Astrocyte (in vitro differentiated cells and primary cell): Measurements from ENCODE around the gene AP3S2. TPM values are rescaled to one million over a fixed set of nuclear protein-coding genes. Genes with fewer than 3 reads are reported as not detected.

ENCODE experiments used
- DNase-seq: peaks from one replicate; pipeline ENCODE4 v3.0.0-alpha.2; 2010; ENCODE audit warnings: low read depth
- FAIRE-seq: peaks from 2 replicates; lab custom pipeline; 2011; peaks lifted over from hg19 to GRCh38; lab: Jason Lieb, UNC
- H2AFZ ChIP-seq: 2 replicates; pipeline ENCODE4 v1.6.0; 2012; ENCODE audit warnings: low read depth, low read length, inconsistent platforms
- H3K27ac ChIP-seq: 2 replicates; pipeline ENCODE4 v1.5.1; 2011; ENCODE audit warnings: low read depth, low read length, inconsistent platforms
- H3K27me3 ChIP-seq: 2 replicates; pipeline ENCODE4 v1.6.0; 2011; ENCODE audit warnings: low read length, inconsistent platforms; ENCODE audit not compliant: insufficient read depth
- H3K36me3 ChIP-seq: 2 replicates; pipeline ENCODE4 v1.5.1; 2011; ENCODE audit warnings: low read length, inconsistent platforms; ENCODE audit not compliant: insufficient read depth
- H3K4me1 ChIP-seq: 2 replicates; pipeline ENCODE4 v1.5.1; 2011; ENCODE audit warnings: low read length, inconsistent platforms; ENCODE audit not compliant: insufficient read depth
- H3K4me2 ChIP-seq: 2 replicates; pipeline ENCODE4 v1.6.0; 2012; ENCODE audit warnings: low read length, inconsistent platforms
- H3K4me3 ChIP-seq: 2 replicates; pipeline ENCODE4 v1.5.1; 2011; ENCODE audit warnings: low read depth, mild to moderate bottlenecking, low read length, inconsistent platforms; ENCODE audit not compliant: insufficient read depth
- H3K79me2 ChIP-seq: 2 replicates; pipeline ENCODE4 v1.6.0; 2012; ENCODE audit warnings: mild to moderate bottlenecking, low read length, inconsistent platforms; ENCODE audit not compliant: insufficient read depth
- H3K9ac ChIP-seq: 2 replicates; pipeline ENCODE4 v1.6.0; 2012; ENCODE audit warnings: mild to moderate bottlenecking, low read length, inconsistent platforms
- H3K9me3 ChIP-seq: 2 replicates; pipeline ENCODE4 v1.5.1; 2012; ENCODE audit warnings: low read depth, mild to moderate bottlenecking, low read length, inconsistent platforms; ENCODE audit not compliant: insufficient read depth
- H4K20me1 ChIP-seq: 2 replicates; pipeline ENCODE4 v1.6.0; 2012; ENCODE audit warnings: low read length, inconsistent platforms; ENCODE audit not compliant: insufficient read depth
- H3K27ac Mint-ChIP-seq: one replicate; pipeline ENCODE4 v1.8.0; 2021; ENCODE audit warnings: mild to moderate bottlenecking, mixed read lengths; ENCODE audit not compliant: unreplicated experiment
- H3K27me3 Mint-ChIP-seq: one replicate; pipeline ENCODE4 v1.8.0; 2021; ENCODE audit warnings: low read depth, mixed read lengths; ENCODE audit not compliant: unreplicated experiment
- H3K36me3 Mint-ChIP-seq: one replicate; pipeline ENCODE4 v1.8.0; 2021; ENCODE audit warnings: low read depth, mixed read lengths; ENCODE audit not compliant: unreplicated experiment
- H3K4me1 Mint-ChIP-seq: one replicate; pipeline ENCODE4 v1.8.0; 2021; ENCODE audit warnings: low read depth, mixed read lengths; ENCODE audit not compliant: unreplicated experiment
- H3K4me3 Mint-ChIP-seq: one replicate; pipeline ENCODE4 v1.8.0; 2021; ENCODE audit warnings: mild to moderate bottlenecking, moderate library complexity, mixed read lengths; ENCODE audit not compliant: unreplicated experiment
- H3K9me3 Mint-ChIP-seq: one replicate; pipeline ENCODE4 v1.8.0; 2021; ENCODE audit warnings: mild to moderate bottlenecking, mixed read lengths; ENCODE audit not compliant: unreplicated experiment
- CTCF ChIP-seq: IDR thresholded peaks from 2 replicates; pipeline ENCODE4 v1.5.1; 2011; ENCODE audit warnings: low read depth, mild to moderate bottlenecking, inconsistent platforms, low read length, moderate library complexity; ENCODE audit not compliant: insufficient read depth
- EZH2 ChIP-seq: IDR thresholded peaks from 2 replicates; pipeline ENCODE4 v1.6.1; 2012; ENCODE audit warnings: mild to moderate bottlenecking, low read length, inconsistent platforms; ENCODE audit not compliant: insufficient read depth
- total RNA-seq: library from RNA; stranded (reverse); gene quantifications from 2 replicates; pipeline ENCODE4 v1.2.1, GENCODE V29; 2021

Gene AP3S2
- total RNA-seq, 1 donor from 2014 or later: 41.2 TPM

GRCh38 chr15:89809787-89810148 is 84.0 kb downstream of the AP3S2 start:
- H3K27me3 Mint-ChIP-seq: peaks cover 21% of the 10 kb centered on the region
- H3K4me1 Mint-ChIP-seq: no peaks in the 10 kb centered on the region
- H3K27ac Mint-ChIP-seq: no peak overlapping the region
- FAIRE-seq (no peak), DNase-seq (no peak)
- Histone ChIP-seq H3K4me1 (peaks cover 30% of the 10 kb centered on the region), H3K27ac (no peak overlapping the region), H3K27me3 (no peaks in the 10 kb centered on the region), H3K4me2 (peak overlapping the region; percentile 55), H3K4me3 (no peak overlapping the region), H4K20me1 (peaks cover 38% of the 10 kb centered on the region), H3K36me3 (peaks cover 9% of the 10 kb centered on the region), H3K9ac (no peak overlapping the region), H3K9me3 (no peaks in the 10 kb centered on the region), H3K79me2 (peaks cover 63% of the 10 kb centered on the region), H2AFZ (no peak overlapping the region)
- H3K9me3 Mint-ChIP-seq: no peaks in the 10 kb centered on the region
- TF ChIP-seq CTCF (no peak), EZH2 (no peak)
- H3K36me3 Mint-ChIP-seq: no peaks in the 10 kb centered on the region
- no peak overlapping the region for H3K4me3 Mint-ChIP-seq

- H2AFZ ChIP-seq: peak overlapping the region; percentile 30
- H3K9me3 Mint-ChIP-seq: no peaks in the 10 kb centered on the region
- H3K9ac ChIP-seq: peak overlapping the region; percentile 23
- H3K27me3 Mint-ChIP-seq: peaks cover 24% of the 10 kb centered on the region
- TF ChIP-seq CTCF (no peak), EZH2 (no peak)
- no peak overlapping the region for H3K4me3 Mint-ChIP-seq
- H3K79me2 ChIP-seq: peaks cover 61% of the 10 kb centered on the region
- H3K27me3 ChIP-seq: no peaks in the 10 kb centered on the region
- no peak overlapping the region for H3K4me3 ChIP-seq
- H3K27ac Mint-ChIP-seq: no peak overlapping the region
- peak overlapping the region; percentile 55 for H3K4me2 ChIP-seq
- H3K4me1 ChIP-seq: peaks cover 30% of the 10 kb centered on the region
- no peaks in the 10 kb centered on the region for H3K4me1 Mint-ChIP-seq
- no peaks in the 10 kb centered on the region for H3K36me3 Mint-ChIP-seq
- H4K20me1 ChIP-seq: peaks cover 38% of the 10 kb centered on the region
- no peak for DNase-seq
- peak overlapping the region; percentile 13 for H3K27ac ChIP-seq
- peaks cover 11% of the 10 kb centered on the region for H3K36me3 ChIP-seq
- no peaks in the 10 kb centered on the region for H3K9me3 ChIP-seq
- no peak for FAIRE-seq
Measured at GRCh38 chr15:89809093-89809786, 84.6 kb downstream of the AP3S2 start.
